Astrocyte (in vitro differentiated cells and primary cell): ENCODE data around the gene GCDH. TPM values are rescaled to one million over a fixed set of nuclear protein-coding genes. Genes with fewer than 3 reads are reported as not detected.

ENCODE experiments used
- DNase-seq: peaks from one replicate; pipeline ENCODE4 v3.0.0-alpha.2; 2010; ENCODE audit warnings: low read depth
- FAIRE-seq: peaks from 2 replicates; lab custom pipeline; 2011; peaks lifted over from hg19 to GRCh38; lab: Jason Lieb, UNC
- H2AFZ ChIP-seq: 2 replicates; pipeline ENCODE4 v1.6.0; 2012; ENCODE audit warnings: low read depth, low read length, inconsistent platforms
- H3K27ac ChIP-seq: 2 replicates; pipeline ENCODE4 v1.5.1; 2011; ENCODE audit warnings: low read depth, low read length, inconsistent platforms
- H3K27me3 ChIP-seq: 2 replicates; pipeline ENCODE4 v1.6.0; 2011; ENCODE audit warnings: low read length, inconsistent platforms; ENCODE audit not compliant: insufficient read depth
- H3K36me3 ChIP-seq: 2 replicates; pipeline ENCODE4 v1.5.1; 2011; ENCODE audit warnings: low read length, inconsistent platforms; ENCODE audit not compliant: insufficient read depth
- H3K4me1 ChIP-seq: 2 replicates; pipeline ENCODE4 v1.5.1; 2011; ENCODE audit warnings: low read length, inconsistent platforms; ENCODE audit not compliant: insufficient read depth
- H3K4me2 ChIP-seq: 2 replicates; pipeline ENCODE4 v1.6.0; 2012; ENCODE audit warnings: low read length, inconsistent platforms
- H3K4me3 ChIP-seq: 2 replicates; pipeline ENCODE4 v1.5.1; 2011; ENCODE audit warnings: low read depth, mild to moderate bottlenecking, low read length, inconsistent platforms; ENCODE audit not compliant: insufficient read depth
- H3K79me2 ChIP-seq: 2 replicates; pipeline ENCODE4 v1.6.0; 2012; ENCODE audit warnings: mild to moderate bottlenecking, low read length, inconsistent platforms; ENCODE audit not compliant: insufficient read depth
- H3K9ac ChIP-seq: 2 replicates; pipeline ENCODE4 v1.6.0; 2012; ENCODE audit warnings: mild to moderate bottlenecking, low read length, inconsistent platforms
- H3K9me3 ChIP-seq: 2 replicates; pipeline ENCODE4 v1.5.1; 2012; ENCODE audit warnings: low read depth, mild to moderate bottlenecking, low read length, inconsistent platforms; ENCODE audit not compliant: insufficient read depth
- H4K20me1 ChIP-seq: 2 replicates; pipeline ENCODE4 v1.6.0; 2012; ENCODE audit warnings: low read length, inconsistent platforms; ENCODE audit not compliant: insufficient read depth
- H3K27ac Mint-ChIP-seq: one replicate; pipeline ENCODE4 v1.8.0; 2021; ENCODE audit warnings: mild to moderate bottlenecking, mixed read lengths; ENCODE audit not compliant: unreplicated experiment
- H3K27me3 Mint-ChIP-seq: one replicate; pipeline ENCODE4 v1.8.0; 2021; ENCODE audit warnings: low read depth, mixed read lengths; ENCODE audit not compliant: unreplicated experiment
- H3K36me3 Mint-ChIP-seq: one replicate; pipeline ENCODE4 v1.8.0; 2021; ENCODE audit warnings: low read depth, mixed read lengths; ENCODE audit not compliant: unreplicated experiment
- H3K4me1 Mint-ChIP-seq: one replicate; pipeline ENCODE4 v1.8.0; 2021; ENCODE audit warnings: low read depth, mixed read lengths; ENCODE audit not compliant: unreplicated experiment
- H3K4me3 Mint-ChIP-seq: one replicate; pipeline ENCODE4 v1.8.0; 2021; ENCODE audit warnings: mild to moderate bottlenecking, moderate library complexity, mixed read lengths; ENCODE audit not compliant: unreplicated experiment
- H3K9me3 Mint-ChIP-seq: one replicate; pipeline ENCODE4 v1.8.0; 2021; ENCODE audit warnings: mild to moderate bottlenecking, mixed read lengths; ENCODE audit not compliant: unreplicated experiment
- EZH2 ChIP-seq: IDR thresholded peaks from 2 replicates; pipeline ENCODE4 v1.6.1; 2012; ENCODE audit warnings: mild to moderate bottlenecking, low read length, inconsistent platforms; ENCODE audit not compliant: insufficient read depth
- total RNA-seq: library from RNA; stranded (reverse); gene quantifications from 2 replicates; pipeline ENCODE4 v1.2.1, GENCODE V29; 2021
- TF ChIP-seq, protein P1 (sequence below): IDR thresholded peaks from 2 replicates; pipeline ENCODE4 v1.5.1; 2011; ENCODE audit warnings: low read depth, mild to moderate bottlenecking, inconsistent platforms, low read length, moderate library complexity; ENCODE audit not compliant: insufficient read depth

The GCDH gene
- total RNA-seq, 1 donor from 2014 or later, result 17.5 TPM

DNA sequence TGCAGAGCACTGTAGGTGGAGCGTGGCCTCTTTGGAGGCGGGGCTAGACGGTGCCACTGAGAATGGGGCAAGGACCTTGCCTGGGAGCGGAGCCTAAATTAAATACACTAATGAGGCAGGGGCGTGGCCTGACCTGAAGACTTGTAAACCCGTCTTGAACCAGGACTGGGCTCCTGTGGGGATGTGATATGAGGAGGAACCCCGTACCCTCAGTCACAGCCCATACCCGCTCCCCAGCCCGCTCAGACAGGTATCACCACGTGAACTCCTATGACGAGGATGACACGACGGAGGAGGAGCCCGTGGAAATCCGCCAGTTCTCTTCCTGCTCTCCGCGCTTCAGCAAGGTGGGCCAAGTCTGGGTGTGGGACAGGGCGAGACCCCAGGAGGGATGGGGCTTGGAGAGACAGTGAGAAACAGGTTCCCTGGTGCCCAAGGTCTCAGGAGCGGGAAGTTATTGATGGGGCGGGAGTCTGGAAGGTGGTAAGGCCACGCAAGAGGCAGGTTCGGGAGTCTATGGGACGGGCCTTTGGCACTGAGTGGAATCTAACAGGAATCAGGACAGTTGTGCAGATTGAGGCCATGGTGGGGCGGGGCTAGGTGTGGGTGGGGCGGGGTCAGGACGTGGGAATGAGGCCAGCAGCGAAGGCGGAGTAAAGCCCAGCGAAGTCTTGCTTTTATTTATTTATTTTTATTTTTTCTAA is 24.4 kb upstream of the GCDH start:
- Histone ChIP-seq H3K27ac (no peak overlapping the region), H3K9me3 (no peaks in the 10 kb centered on the region), H3K4me2 (no peak overlapping the region), H2AFZ (no peak overlapping the region), H3K4me1 (peaks cover 3% of the 10 kb centered on the region), H3K79me2 (no peaks in the 10 kb centered on the region), H3K9ac (no peak overlapping the region), H3K27me3 (peaks cover 4% of the 10 kb centered on the region), H4K20me1 (no peaks in the 10 kb centered on the region), H3K4me3 (no peak overlapping the region), H3K36me3 (no peaks in the 10 kb centered on the region)
- TF ChIP-seq, protein P1, sequence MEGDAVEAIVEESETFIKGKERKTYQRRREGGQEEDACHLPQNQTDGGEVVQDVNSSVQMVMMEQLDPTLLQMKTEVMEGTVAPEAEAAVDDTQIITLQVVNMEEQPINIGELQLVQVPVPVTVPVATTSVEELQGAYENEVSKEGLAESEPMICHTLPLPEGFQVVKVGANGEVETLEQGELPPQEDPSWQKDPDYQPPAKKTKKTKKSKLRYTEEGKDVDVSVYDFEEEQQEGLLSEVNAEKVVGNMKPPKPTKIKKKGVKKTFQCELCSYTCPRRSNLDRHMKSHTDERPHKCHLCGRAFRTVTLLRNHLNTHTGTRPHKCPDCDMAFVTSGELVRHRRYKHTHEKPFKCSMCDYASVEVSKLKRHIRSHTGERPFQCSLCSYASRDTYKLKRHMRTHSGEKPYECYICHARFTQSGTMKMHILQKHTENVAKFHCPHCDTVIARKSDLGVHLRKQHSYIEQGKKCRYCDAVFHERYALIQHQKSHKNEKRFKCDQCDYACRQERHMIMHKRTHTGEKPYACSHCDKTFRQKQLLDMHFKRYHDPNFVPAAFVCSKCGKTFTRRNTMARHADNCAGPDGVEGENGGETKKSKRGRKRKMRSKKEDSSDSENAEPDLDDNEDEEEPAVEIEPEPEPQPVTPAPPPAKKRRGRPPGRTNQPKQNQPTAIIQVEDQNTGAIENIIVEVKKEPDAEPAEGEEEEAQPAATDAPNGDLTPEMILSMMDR, result no peak
- no peak for TF ChIP-seq EZH2
- FAIRE-seq, result no peak
- no peaks in the 10 kb centered on the region for H3K9me3 Mint-ChIP-seq
- H3K27ac Mint-ChIP-seq, result no peak overlapping the region
- no peak for DNase-seq
- H3K27me3 Mint-ChIP-seq, result peaks cover 2% of the 10 kb centered on the region
- peaks cover 13% of the 10 kb centered on the region for H3K36me3 Mint-ChIP-seq
- no peak overlapping the region for H3K4me3 Mint-ChIP-seq
- H3K4me1 Mint-ChIP-seq, result no peaks in the 10 kb centered on the region

DNA sequence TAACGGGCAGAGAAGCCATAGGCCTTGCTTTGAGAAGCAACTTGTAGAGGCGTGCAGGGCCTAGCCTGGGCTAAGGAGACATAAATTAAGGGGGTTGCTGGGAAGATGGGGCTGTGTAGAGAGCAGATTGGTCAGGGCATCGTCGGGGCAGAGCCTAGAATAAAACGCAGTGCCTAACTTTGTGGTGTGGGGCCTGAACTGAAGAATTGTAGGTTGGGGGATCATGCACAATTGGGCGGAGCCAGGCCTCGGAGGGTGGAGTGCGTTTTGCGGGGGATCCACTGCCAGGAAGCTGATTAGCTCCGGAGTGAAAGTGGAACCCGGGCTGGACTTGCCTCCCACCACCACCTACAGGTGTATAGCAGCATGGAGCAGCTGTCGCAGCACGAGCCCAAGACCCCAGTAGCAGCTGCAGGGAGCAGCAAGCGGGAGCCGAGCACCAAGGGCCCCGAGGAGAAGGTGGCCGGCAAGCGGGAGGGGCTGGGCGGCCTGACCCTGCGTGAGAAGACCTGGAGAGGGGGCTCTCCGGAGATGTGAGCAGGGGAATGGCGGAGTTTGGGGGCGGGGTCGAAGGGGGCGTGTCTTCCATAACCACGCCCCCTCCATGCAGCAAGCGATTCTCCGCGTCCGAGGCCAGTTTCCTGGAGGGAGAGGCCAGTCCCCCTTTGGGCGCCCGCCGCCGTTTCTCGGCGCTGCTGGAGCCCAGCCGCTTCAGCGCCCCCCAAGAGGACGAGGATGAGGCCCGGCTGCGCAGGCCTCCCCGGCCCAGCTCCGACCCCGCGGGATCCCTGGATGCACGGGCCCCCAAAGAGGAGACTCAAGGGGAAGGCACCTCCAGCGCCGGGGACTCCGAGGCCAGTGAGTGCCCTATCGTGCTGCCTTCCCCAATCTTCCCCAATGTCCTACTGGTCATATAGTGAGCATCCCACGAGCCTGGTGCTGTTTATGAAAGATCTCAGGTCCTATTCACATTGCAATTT is 23.6 kb upstream of the GCDH start:
- Mint-ChIP-seq H3K4me1 (no peaks in the 10 kb centered on the region), H3K27me3 (peaks cover 2% of the 10 kb centered on the region), H3K9me3 (peaks cover 2% of the 10 kb centered on the region), H3K27ac (peak overlapping the region; percentile 78), H3K36me3 (peaks cover 16% of the 10 kb centered on the region), H3K4me3 (peak overlapping the region; percentile 66)
- Histone ChIP-seq H3K4me3 (peak overlapping the region; percentile 29), H3K27me3 (peaks cover 4% of the 10 kb centered on the region), H3K4me2 (peak overlapping the region; percentile 86), H3K36me3 (no peaks in the 10 kb centered on the region), H3K27ac (no peak overlapping the region), H2AFZ (peak overlapping the region; percentile 90), H3K9me3 (no peaks in the 10 kb centered on the region), H4K20me1 (no peaks in the 10 kb centered on the region), H3K4me1 (peaks cover 3% of the 10 kb centered on the region), H3K79me2 (no peaks in the 10 kb centered on the region), H3K9ac (peak overlapping the region; percentile 57)
- peak; percentile 7 for DNase-seq
- TF ChIP-seq, protein P1, result no peak
- TF ChIP-seq EZH2, result no peak
- no peak for FAIRE-seq
